Measurements from ENCODE around the gene TXNRD1.

DNA sequence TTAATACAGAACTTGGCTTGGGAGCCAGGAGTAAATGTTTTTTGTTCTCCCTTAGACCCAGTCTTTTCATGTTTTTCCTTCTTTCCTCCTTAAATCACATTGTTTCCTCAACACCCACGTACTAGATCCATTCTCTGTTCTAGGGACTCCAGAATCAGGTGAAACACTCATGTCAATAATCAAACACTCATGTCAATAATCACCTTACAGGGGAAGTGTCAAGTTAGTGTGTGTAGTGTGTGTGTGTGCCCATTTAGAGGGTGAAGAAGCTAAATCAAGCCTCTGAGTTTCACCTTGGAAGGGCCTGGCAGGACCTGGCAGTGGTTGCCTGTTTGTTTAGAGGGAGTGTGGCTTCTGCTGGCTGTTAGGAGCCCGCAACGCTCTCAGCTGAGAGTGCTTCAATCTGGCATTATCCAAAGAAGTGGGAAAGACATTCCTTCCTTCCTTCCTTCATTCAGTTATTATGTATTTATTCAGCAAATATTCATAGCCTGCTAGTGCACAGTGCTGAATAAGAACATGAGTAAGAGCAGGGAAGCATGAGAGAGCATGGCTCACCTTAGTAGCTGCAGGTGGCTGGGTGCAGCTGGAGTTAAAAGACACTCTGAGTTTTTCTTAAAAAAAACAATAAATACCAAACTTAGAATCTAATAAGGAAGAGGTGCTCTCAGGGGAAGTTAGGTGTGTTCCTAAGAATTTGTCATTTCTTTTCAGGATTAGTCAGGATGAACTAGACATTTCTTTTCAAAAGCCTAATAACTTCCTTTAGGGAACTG, 70.3 kb downstream of the TXNRD1 start:
- TF ChIP-seq EP300 (IDR thresholded peaks at IDR 0.05), result no peak
- TF ChIP-seq, protein P1, sequence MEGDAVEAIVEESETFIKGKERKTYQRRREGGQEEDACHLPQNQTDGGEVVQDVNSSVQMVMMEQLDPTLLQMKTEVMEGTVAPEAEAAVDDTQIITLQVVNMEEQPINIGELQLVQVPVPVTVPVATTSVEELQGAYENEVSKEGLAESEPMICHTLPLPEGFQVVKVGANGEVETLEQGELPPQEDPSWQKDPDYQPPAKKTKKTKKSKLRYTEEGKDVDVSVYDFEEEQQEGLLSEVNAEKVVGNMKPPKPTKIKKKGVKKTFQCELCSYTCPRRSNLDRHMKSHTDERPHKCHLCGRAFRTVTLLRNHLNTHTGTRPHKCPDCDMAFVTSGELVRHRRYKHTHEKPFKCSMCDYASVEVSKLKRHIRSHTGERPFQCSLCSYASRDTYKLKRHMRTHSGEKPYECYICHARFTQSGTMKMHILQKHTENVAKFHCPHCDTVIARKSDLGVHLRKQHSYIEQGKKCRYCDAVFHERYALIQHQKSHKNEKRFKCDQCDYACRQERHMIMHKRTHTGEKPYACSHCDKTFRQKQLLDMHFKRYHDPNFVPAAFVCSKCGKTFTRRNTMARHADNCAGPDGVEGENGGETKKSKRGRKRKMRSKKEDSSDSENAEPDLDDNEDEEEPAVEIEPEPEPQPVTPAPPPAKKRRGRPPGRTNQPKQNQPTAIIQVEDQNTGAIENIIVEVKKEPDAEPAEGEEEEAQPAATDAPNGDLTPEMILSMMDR (IDR thresholded peaks at IDR 0.05), result no peak
- TF ChIP-seq POLR2A (IDR thresholded peaks at IDR 0.05), result no peak
